HG03520 (cell line): ENCODE results near the gene TRIM50.
"Not testable (repeated sequence)": the region's sequence is repeated elsewhere in the genome, so short reads cannot be mapped to it uniquely, and the experiment has no call there.

Source experiments
- ATAC-seq: cut with Tn5 transposase; IDR thresholded peaks from one replicate; pipeline ENCODE4 v1.9.1; 2021; ENCODE audit warnings: mild to moderate bottlenecking, moderate library complexity; ENCODE audit not compliant: unreplicated experiment

The TRIM50 gene

GRCh38 chr7:73316521-73316920 lies 11.4 kb downstream of the TRIM50 start:
- no peak for ATAC-seq

GRCh38 chr7:73314271-73314670 lies 13.6 kb downstream of the TRIM50 start:
- no peak for ATAC-seq

GRCh38 chr7:73313521-73313906 lies 14.4 kb downstream of the TRIM50 start:
- no peak for ATAC-seq

- no peak for ATAC-seq
These were observed 14.9 kb downstream of the TRIM50 start for GRCh38 chr7:73312831-73313520.

- not testable (repeated sequence) for ATAC-seq
These were observed 16.5 kb downstream of the TRIM50 start for GRCh38 chr7:73311421-73311820.

- peak; percentile 92 for ATAC-seq
These were observed 19.1 kb downstream of the TRIM50 start, which contains the start of gene NSUN5 for GRCh38 chr7:73308665-73309214. TSS of gene NSUN5 (minus strand) at chr7:73308826. CDS start at chr7:73308790, 36 bp downstream.

GRCh38 chr7:73308074-73308664 lies 19.7 kb downstream of the TRIM50 start:
- ATAC-seq, result peak; percentile 46

GRCh38 chr7:73307436-73307835 lies 20.4 kb downstream of the TRIM50 start:
- ATAC-seq, result no peak

- ATAC-seq, result not testable (repeated sequence)
These were observed 23.1 kb downstream of the TRIM50 start for GRCh38 chr7:73304612-73305387.

GRCh38 chr7:73304071-73304470 lies 23.8 kb downstream of the TRIM50 start:
- ATAC-seq, result no peak

GRCh38 chr7:73303546-73303945 lies 24.3 kb downstream of the TRIM50 start:
- ATAC-seq, result no peak

GRCh38 chr7:73302846-73303245 lies 25.0 kb downstream of the TRIM50 start:
- not testable (repeated sequence) for ATAC-seq

- not testable (repeated sequence) for ATAC-seq
These were observed 26.8 kb downstream of the TRIM50 start for GRCh38 chr7:73301108-73301507.

- not testable (repeated sequence) for ATAC-seq
These were observed 28.1 kb downstream of the TRIM50 start for GRCh38 chr7:73299812-73300211.

- ATAC-seq, result not testable (repeated sequence)
These were observed 30.2 kb downstream of the TRIM50 start for GRCh38 chr7:73297706-73298105.

GRCh38 chr7:73297235-73297634 lies 30.6 kb downstream of the TRIM50 start:
- not testable (repeated sequence) for ATAC-seq

GRCh38 chr7:73277210-73277609 lies 50.7 kb downstream of the TRIM50 start:
- ATAC-seq, result not testable (repeated sequence)

GRCh38 chr7:73267813-73268212 lies 60.1 kb downstream of the TRIM50 start:
- not testable (repeated sequence) for ATAC-seq

- ATAC-seq, result peak; percentile 77
These were observed 61.0 kb downstream of the TRIM50 start for GRCh38 chr7:73266719-73267368.
